Colonic mucosa (tissue), 4 donors: ENCODE data around the gene RAI1. TPM values are rescaled to one million over a fixed set of nuclear protein-coding genes. Genes with fewer than 3 reads are reported as not detected.

Experiments
- DNase-seq: peaks from one replicate; pipeline ENCODE4 v3.0.0-alpha.2; 2020
- H3K27ac ChIP-seq: fragments of 200-600 bp; one replicate; pipeline ENCODE4 v1.8.0; 2021
- H3K27me3 ChIP-seq: fragments of 200-600 bp; one replicate; pipeline ENCODE4 v1.8.0; 2021
- H3K36me3 ChIP-seq: fragments of 200-600 bp; one replicate; pipeline ENCODE4 v1.8.0; 2021
- H3K4me1 ChIP-seq: fragments of 200-600 bp; one replicate; pipeline ENCODE4 v1.8.0; 2021; ENCODE audit warnings: mild to moderate bottlenecking
- H3K4me3 ChIP-seq: fragments of 200-600 bp; one replicate; pipeline ENCODE4 v1.8.0; 2021
- H3K9ac ChIP-seq, 2 donors: one replicate each; pipeline ENCODE4 v1.7.0; 2013; ENCODE audit warnings: control low read depth in 2 of 2, low read depth in 2 of 2, low read length in 2 of 2
- H3K9me3 ChIP-seq: fragments of 200-600 bp; one replicate; pipeline ENCODE4 v1.8.0; 2021
- CTCF ChIP-seq: fragments of 200-600 bp; IDR thresholded peaks from one replicate; pipeline ENCODE4 v1.8.0; 2022; ENCODE audit warnings: antibody characterized with exemption, mild to moderate bottlenecking
- intact Hi-C: fragments of 100-400 bp; cut with DNase I; formaldehyde crosslinking; loops from one replicate; pipeline ENCODE4 v1.14.1; 2022
- total RNA-seq, 2 donors: library from RNA; stranded (reverse); fragmentation: NEBNext Ultra II Directional in 1 of 2; extraction: Animal tissue kit (Norgen Biotek cat#: 25700) in 1 of 2; gene quantifications; one replicate each; pipeline ENCODE4 v1.2.1, GENCODE V29; 2021
- donor health status: healthy.
- donor health status: DM: no; HTN: no; CAD: no.
- donor health status: DM: no; HTN: no; CAD: no.

Gene RAI1
- total RNA-seq, 2 donors from 2014 or later: 21.8 to 24.5 TPM

GRCh38 chr17:17680477-17681186 is 626 bp upstream of the RAI1 start:
- H3K36me3 ChIP-seq: no peaks in the 10 kb centered on the region
- H3K27me3 ChIP-seq: no peaks in the 10 kb centered on the region
- no peak for TF ChIP-seq CTCF
- intact Hi-C loops: loop anchor here (5.0 kb wide), 3 partner anchors 97 to 352 kb away; no protein-coding TSS in a partner anchor
- no peaks in the 10 kb centered on the region for H3K9me3 ChIP-seq
- H3K27ac ChIP-seq: peak overlapping the region; percentile 93
- peaks cover 9% of the 10 kb centered on the region for H3K4me1 ChIP-seq
- DNase-seq: no peak
- H3K4me3 ChIP-seq: peak overlapping the region; percentile 87
- peak overlapping the region in 1 of 2 donors; percentile 40 for H3K9ac ChIP-seq

- Histone ChIP-seq H3K4me1 (peaks cover 15% of the 10 kb centered on the region), H3K27ac (peak overlapping the region; percentile 93), H3K36me3 (no peaks in the 10 kb centered on the region), H3K27me3 (no peaks in the 10 kb centered on the region), H3K4me3 (peak overlapping the region; percentile 87), H3K9ac (peak overlapping the region; percentile 88 to 98), H3K9me3 (no peaks in the 10 kb centered on the region)
- TF ChIP-seq CTCF: no peak
- intact Hi-C loops: loop anchor here (5.0 kb wide), 3 partner anchors 95 to 350 kb away; no protein-coding TSS in a partner anchor
- DNase-seq: peak; percentile 55
Observed at GRCh38 chr17:17681744-17682292, 560 bp downstream of the RAI1 start.

GRCh38 chr17:17682293-17682736 is 1.1 kb downstream of the RAI1 start:
- DNase-seq: peak; percentile 51
- no peak for TF ChIP-seq CTCF
- no peaks in the 10 kb centered on the region for H3K36me3 ChIP-seq
- peak overlapping the region; percentile 87 for H3K4me3 ChIP-seq
- H3K9me3 ChIP-seq: no peaks in the 10 kb centered on the region
- H3K27ac ChIP-seq: peak overlapping the region; percentile 93
- intact Hi-C loops: loop anchor here (5.0 kb wide), 3 partner anchors 95 to 350 kb away; no protein-coding TSS in a partner anchor
- H3K4me1 ChIP-seq: peaks cover 15% of the 10 kb centered on the region
- no peaks in the 10 kb centered on the region for H3K27me3 ChIP-seq
- peak overlapping the region; percentile 88 to 98 for H3K9ac ChIP-seq

GRCh38 chr17:17682737-17683680 is 1.8 kb downstream of the RAI1 start:
- intact Hi-C loops: loop anchor here (5.0 kb wide), 3 partner anchors 94 to 349 kb away; no protein-coding TSS in a partner anchor
- no peaks in the 10 kb centered on the region for H3K27me3 ChIP-seq
- peak overlapping the region; percentile 87 for H3K4me3 ChIP-seq
- peak overlapping the region; percentile 88 to 98 for H3K9ac ChIP-seq
- no peaks in the 10 kb centered on the region for H3K9me3 ChIP-seq
- H3K36me3 ChIP-seq: no peaks in the 10 kb centered on the region
- H3K4me1 ChIP-seq: peaks cover 15% of the 10 kb centered on the region
- peak overlapping the region; percentile 93 for H3K27ac ChIP-seq
- no peak for TF ChIP-seq CTCF
- peak; percentile 78 for DNase-seq
